Activated CD8-positive, alpha-beta T cell treated with anti-CD3 and anti-CD28 coated beads for 36 hours (primary cell): ENCODE results near the gene TOMM20L. TPM values are rescaled to one million over a fixed set of nuclear protein-coding genes. Genes with fewer than 3 reads are reported as not detected.

Experiments
- ATAC-seq: fragments of 200-7000 bp; cut with Tn5 transposase; one replicate; pipeline ENCODE4 v1.10.0; 2021; ENCODE audit warnings: mild to moderate bottlenecking, moderate library complexity
- CTCF ChIA-PET: fragments of 350-600 bp; sonication (Branson Sonifier 250); formaldehyde crosslinking; loops from one replicate; lab custom pipeline; 2021; ENCODE audit warnings: antibody characterized with exemption; lab: Charles Lee
- POLR2A ChIA-PET: fragments of 350-600 bp; sonication (Branson Sonifier 250); formaldehyde crosslinking; loops from one replicate; lab custom pipeline; 2021; ENCODE audit warnings: antibody characterized with exemption; lab: Charles Lee
- DNase-seq: peaks from one replicate; pipeline ENCODE4 v3.0.0-alpha.2; 2020
- H3K27ac Mint-ChIP-seq: one replicate; pipeline ENCODE4 v1.8.0; 2021; ENCODE audit warnings: mild to moderate bottlenecking, mixed read lengths
- H3K27me3 Mint-ChIP-seq: one replicate; pipeline ENCODE4 v1.8.0; 2021; ENCODE audit warnings: mixed read lengths
- H3K36me3 Mint-ChIP-seq: one replicate; pipeline ENCODE4 v1.8.0; 2021; ENCODE audit warnings: low read depth, mixed read lengths
- H3K4me1 Mint-ChIP-seq: one replicate; pipeline ENCODE4 v1.8.0; 2021; ENCODE audit warnings: low read depth, mixed read lengths
- H3K4me3 Mint-ChIP-seq: one replicate; pipeline ENCODE4 v1.8.0; 2021; ENCODE audit warnings: mild to moderate bottlenecking, moderate library complexity, mixed read lengths
- H3K9me3 Mint-ChIP-seq: one replicate; pipeline ENCODE4 v1.8.0; 2021; ENCODE audit warnings: mixed read lengths
- CTCF ChIP-seq: fragments of 200-600 bp; IDR thresholded peaks from one replicate; pipeline ENCODE4 v1.8.0; 2022; ENCODE audit warnings: antibody characterized with exemption, mild to moderate bottlenecking
- intact Hi-C: fragments of 100-400 bp; cut with micrococcal nuclease; formaldehyde crosslinking; loops from one replicate; pipeline ENCODE4 v1.10.0; 2022
- total RNA-seq, 2 experiments: library from RNA; stranded (reverse); gene quantifications; one replicate each; pipeline ENCODE4 v1.2.3, GENCODE V29; 2021

The TOMM20L gene
- total RNA-seq, 2 experiments from 2014 or later, result not detected

- no peak for ATAC-seq
- Mint-ChIP-seq H3K27ac (no peak overlapping the region), H3K27me3 (no peaks in the 10 kb centered on the region), H3K36me3 (no peaks in the 10 kb centered on the region), H3K9me3 (no peaks in the 10 kb centered on the region), H3K4me3 (no peak overlapping the region), H3K4me1 (peaks cover 5% of the 10 kb centered on the region)
- intact Hi-C loops, result no loop called here
- no peak for DNase-seq
- TF ChIP-seq CTCF, result no peak
- POLR2A ChIA-PET, result no interaction called here
- CTCF ChIA-PET, result no interaction called here
Observed at GRCh38 chr14:58390830-58391229, 4.9 kb upstream of the TOMM20L start.

DNA sequence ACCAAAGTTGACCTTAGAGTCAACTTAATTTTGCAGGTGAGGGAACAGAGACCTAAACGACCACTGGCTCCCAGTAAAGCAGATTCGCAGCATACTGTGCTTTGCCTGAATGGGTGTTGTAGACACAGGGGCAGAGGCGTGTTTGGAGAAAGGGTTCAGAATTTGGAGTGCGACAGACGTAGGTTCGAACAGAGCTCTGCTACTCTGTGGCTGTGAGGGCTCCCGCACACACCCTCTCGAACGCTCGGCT is 243 bp upstream of the TOMM20L start:
- POLR2A ChIA-PET, result interaction anchor here (0.6 to 1.9 kb wide), 6 partner anchors 15 to 196 kb away, joined by 3 to 10 read pairs (median 4); partner anchors contain the start of genes ACTR10, KIAA0586 and TIMM9
- peak overlapping the region; percentile 67 for H3K4me3 Mint-ChIP-seq

DNA sequence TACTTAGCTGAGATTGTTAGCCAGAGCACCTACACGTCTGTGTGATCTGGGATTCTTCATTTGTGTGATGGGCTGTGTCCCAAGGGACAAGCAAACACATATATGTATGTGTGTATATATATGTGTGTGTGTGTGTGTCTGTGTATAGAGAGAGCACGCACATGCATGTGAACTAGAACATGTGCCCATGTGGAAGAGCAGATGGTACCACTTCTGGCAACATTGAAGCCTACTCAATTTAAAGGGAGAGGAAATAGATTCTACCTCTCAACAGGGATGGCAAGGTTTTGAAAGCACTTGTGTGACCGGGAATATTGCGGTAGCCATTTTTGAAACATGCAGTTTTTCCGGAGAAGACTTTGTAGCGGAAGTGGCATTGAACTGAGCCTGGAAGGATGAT is 1.4 kb downstream of the TOMM20L start:
- no peak overlapping the region for H3K27ac Mint-ChIP-seq
- ChIA-PET POLR2A (interaction anchor here (1.1 to 1.9 kb wide), 3 partner anchors 25 to 40 kb away, joined by 3 to 10 read pairs (median 6); partner anchors contain the start of genes KIAA0586 and TIMM9), CTCF (interaction anchor here (1.1 to 3.5 kb wide), 4 partner anchors 9 to 133 kb away, joined by 3 to 16 read pairs (median 8); partner anchors contain the start of genes KIAA0586 and TIMM9)
- no peaks in the 10 kb centered on the region for H3K9me3 Mint-ChIP-seq
- no peak overlapping the region for H3K4me3 Mint-ChIP-seq
- H3K36me3 Mint-ChIP-seq, result peaks cover 2% of the 10 kb centered on the region
- no peak for TF ChIP-seq CTCF
- DNase-seq (no peak), ATAC-seq (no peak)
- H3K27me3 Mint-ChIP-seq, result no peaks in the 10 kb centered on the region
- H3K4me1 Mint-ChIP-seq, result peaks cover 8% of the 10 kb centered on the region
- intact Hi-C loops, result loop anchor here (5.0 kb wide), 1 partner anchor 290 kb away; no protein-coding TSS in a partner anchor

More for the DNA sequence above, 243 bp upstream of the TOMM20L start:
- peak overlapping the region; percentile 72 for H3K27ac Mint-ChIP-seq
- CTCF ChIA-PET, result interaction anchor here (0.6 to 3.5 kb wide), 22 partner anchors 9 to 289 kb away, joined by 3 to 16 read pairs (median 4); partner anchors contain the start of genes KIAA0586 and TIMM9
- no peaks in the 10 kb centered on the region for H3K9me3 Mint-ChIP-seq
- TF ChIP-seq CTCF, result no peak
- DNase-seq (no peak), ATAC-seq (no peak)
- intact Hi-C loops, result loop anchor here (5.0 kb wide), 1 partner anchor 288 kb away; no protein-coding TSS in a partner anchor
- H3K4me1 Mint-ChIP-seq, result peaks cover 8% of the 10 kb centered on the region
- H3K27me3 Mint-ChIP-seq, result no peaks in the 10 kb centered on the region
- peaks cover 2% of the 10 kb centered on the region for H3K36me3 Mint-ChIP-seq

- intact Hi-C loops, result loop anchor here (5.0 kb wide), 1 partner anchor 291 kb away; no protein-coding TSS in a partner anchor
- Mint-ChIP-seq H3K27me3 (no peaks in the 10 kb centered on the region), H3K27ac (no peak overlapping the region), H3K9me3 (no peaks in the 10 kb centered on the region), H3K36me3 (peaks cover 4% of the 10 kb centered on the region), H3K4me3 (no peak overlapping the region), H3K4me1 (peaks cover 8% of the 10 kb centered on the region)
- POLR2A ChIA-PET, result interaction anchor here (1.0 kb wide), 1 partner anchor 9 kb away, joined by 4 read pairs; no protein-coding TSS in a partner anchor
- DNase-seq (no peak), ATAC-seq (no peak)
- no peak for TF ChIP-seq CTCF
- CTCF ChIA-PET, result no interaction called here
Observed at GRCh38 chr14:58398495-58398894, 2.8 kb downstream of the TOMM20L start.

- POLR2A ChIA-PET, result no interaction called here
- Mint-ChIP-seq H3K9me3 (no peaks in the 10 kb centered on the region), H3K36me3 (peaks cover 4% of the 10 kb centered on the region), H3K27me3 (no peaks in the 10 kb centered on the region), H3K4me3 (no peak overlapping the region), H3K4me1 (peaks cover 8% of the 10 kb centered on the region), H3K27ac (no peak overlapping the region)
- TF ChIP-seq CTCF, result no peak
- DNase-seq, result no peak
- intact Hi-C loops, result loop anchor here (5.0 kb wide), 1 partner anchor 292 kb away; no protein-coding TSS in a partner anchor
- CTCF ChIA-PET, result no interaction called here
- ATAC-seq, result no peak
Observed at GRCh38 chr14:58398895-58399294, 3.2 kb downstream of the TOMM20L start.
